ENCODE data around the gene CAPZA1.

DNA sequence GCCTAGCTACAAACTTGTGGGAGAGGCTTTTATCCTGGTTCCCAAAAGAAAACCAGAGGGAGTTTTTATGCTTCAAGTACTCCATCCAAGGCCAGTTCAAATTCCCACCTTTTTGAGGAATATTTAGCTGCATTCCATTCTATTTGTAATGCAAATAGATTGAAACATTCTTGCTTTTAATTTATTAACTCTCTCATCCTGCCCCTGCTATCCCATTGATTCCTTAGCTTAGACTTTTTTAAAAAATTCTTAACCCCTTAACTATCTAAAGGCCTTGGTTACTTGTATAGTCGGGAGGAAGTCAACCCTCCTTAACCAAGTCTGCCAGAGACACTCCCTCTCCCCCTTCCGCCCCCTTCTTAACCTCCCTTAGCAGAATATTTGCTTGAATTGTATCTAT lies 52.4 kb downstream of the CAPZA1 start:
- TF ChIP-seq, protein P1, sequence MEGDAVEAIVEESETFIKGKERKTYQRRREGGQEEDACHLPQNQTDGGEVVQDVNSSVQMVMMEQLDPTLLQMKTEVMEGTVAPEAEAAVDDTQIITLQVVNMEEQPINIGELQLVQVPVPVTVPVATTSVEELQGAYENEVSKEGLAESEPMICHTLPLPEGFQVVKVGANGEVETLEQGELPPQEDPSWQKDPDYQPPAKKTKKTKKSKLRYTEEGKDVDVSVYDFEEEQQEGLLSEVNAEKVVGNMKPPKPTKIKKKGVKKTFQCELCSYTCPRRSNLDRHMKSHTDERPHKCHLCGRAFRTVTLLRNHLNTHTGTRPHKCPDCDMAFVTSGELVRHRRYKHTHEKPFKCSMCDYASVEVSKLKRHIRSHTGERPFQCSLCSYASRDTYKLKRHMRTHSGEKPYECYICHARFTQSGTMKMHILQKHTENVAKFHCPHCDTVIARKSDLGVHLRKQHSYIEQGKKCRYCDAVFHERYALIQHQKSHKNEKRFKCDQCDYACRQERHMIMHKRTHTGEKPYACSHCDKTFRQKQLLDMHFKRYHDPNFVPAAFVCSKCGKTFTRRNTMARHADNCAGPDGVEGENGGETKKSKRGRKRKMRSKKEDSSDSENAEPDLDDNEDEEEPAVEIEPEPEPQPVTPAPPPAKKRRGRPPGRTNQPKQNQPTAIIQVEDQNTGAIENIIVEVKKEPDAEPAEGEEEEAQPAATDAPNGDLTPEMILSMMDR (conservative IDR thresholded peaks at IDR 0.05 in 1 of 2, IDR thresholded peaks at IDR 0.05 in 1 of 2; ENCODE audit: extremely low read depth in 1 of 2, insufficient read depth in 1 of 2, low read depth in 1 of 2, low read length in 2 of 2), result no peak
- no peak for TF ChIP-seq EZH2 (IDR thresholded peaks at IDR 0.05; ENCODE audit: borderline replicate concordance, low read length)

Data from mammary epithelial cell (primary cell).